ENCODE data around the gene OR10H4. TPM values are rescaled to one million over a fixed set of nuclear protein-coding genes. Genes with fewer than 3 reads are reported as not detected.

OR10H4 gene
- total and polyA plus RNA-seq, 2 of the 4 experiments (the other 2 are of a cell fraction), result not detected

GRCh38 chr19:15900504-15900903 lies 48.3 kb upstream of the OR10H4 start:
- Histone ChIP-seq H3K56ac (ENCODE audit: extremely low read depth, insufficient read depth, low read length) (no peak overlapping the region), H2AK5ac (ENCODE audit: low read depth, low read length) (no peak overlapping the region), H3K79me1 (ENCODE audit: low read depth in 1 of 2, low read length in 2 of 2) (no peaks in the 10 kb centered on the region), H4K8ac (ENCODE audit: low read depth in 2 of 2, low read length in 2 of 2) (no peak overlapping the region), H3K9ac (ENCODE audit: low read depth, low read length) (no peak overlapping the region), H3K4me2 (ENCODE audit: low read depth, low read length) (no peak overlapping the region), H4K5ac (ENCODE audit: low read depth, low read length) (no peak overlapping the region), H2BK15ac (ENCODE audit: low read depth, low read length) (no peak overlapping the region), H3K4me3 (ENCODE audit: insufficient read depth, low read depth, low read length) (no peak overlapping the region), H3K14ac (replicated peaks; ENCODE audit: low read depth, low read length) (no peak overlapping the region), H3K18ac (ENCODE audit: low read depth, low read length) (no peak overlapping the region), H4K20me1 (ENCODE audit: insufficient read depth, low read length) (no peaks in the 10 kb centered on the region), H2AFZ (replicated peaks; ENCODE audit: low read length, poor library complexity) (no peak overlapping the region), H3K27me3 (ENCODE audit: control insufficient read depth, insufficient read depth, low read length) (no peaks in the 10 kb centered on the region), H3K23ac (ENCODE audit: low read depth, low read length) (no peak overlapping the region), H3K4me1 (ENCODE audit: control insufficient read depth, insufficient read depth, low read length) (no peaks in the 10 kb centered on the region), H3K4ac (ENCODE audit: low read depth, low read length) (no peak overlapping the region), H2BK20ac (ENCODE audit: low read depth, low read length) (no peak overlapping the region), H3K9me1 (ENCODE audit: insufficient read depth, low read length) (no peaks in the 10 kb centered on the region), H3K27ac (ENCODE audit: insufficient read depth, low read length) (no peak overlapping the region), H3K36me3 (ENCODE audit: control insufficient read depth, insufficient read depth, low read length) (no peaks in the 10 kb centered on the region), H2AK9ac (replicated peaks; ENCODE audit: low read depth, low read length, poor library complexity) (no peak overlapping the region), H4K91ac (ENCODE audit: insufficient read depth, low read depth, low read length) (no peak overlapping the region), H3K9me3 (ENCODE audit: control insufficient read depth, insufficient read depth, low read length) (peaks cover 18% of the 10 kb centered on the region; the same call in 1 of the 2 replicates), H2BK120ac (ENCODE audit: low read depth, low read length) (no peak overlapping the region), H2BK5ac (ENCODE audit: low read depth, low read length, poor library complexity, severe bottlenecking) (no peak overlapping the region)
- ATAC-seq (ENCODE audit: low read depth) (no peak), DNase-seq (no peak)
- in situ Hi-C loops (cut with MboI; ENCODE audit: low sequenced_read_pairs), result no loop called here
- BruUV-seq (replicated peaks), result no TSS peak
- POLR2A ChIA-PET (ENCODE audit: unreplicated experiment), result no interaction called here
- TF ChIP-seq CEBPB (IDR thresholded peaks at IDR 0.05; ENCODE audit: low read depth, low read length) (no peak), MAZ (IDR thresholded peaks at IDR 0.05; ENCODE audit: borderline replicate concordance, low read depth, low read length) (no peak), USF2 (IDR thresholded peaks at IDR 0.05; ENCODE audit: low read depth, low read length) (no peak), RAD21 (IDR thresholded peaks at IDR 0.05; ENCODE audit: low read length) (no peak), ELK1 (IDR thresholded peaks at IDR 0.05; ENCODE audit: borderline replicate concordance, low read depth, low read length) (no peak), SMC3 (IDR thresholded peaks at IDR 0.05; ENCODE audit: low read depth, low read length) (no peak), NFE2L2 (IDR thresholded peaks at IDR 0.05; ENCODE audit: low read depth, low read length) (no peak), MAFK (IDR thresholded peaks at IDR 0.05; ENCODE audit: low read depth, low read length) (no peak), RCOR1 (IDR thresholded peaks at IDR 0.05; ENCODE audit: insufficient replicate concordance, low read length) (no peak), POLR2A (IDR thresholded peaks at IDR 0.05; ENCODE audit: low read depth, low read length) (no peak), BHLHE40 (IDR thresholded peaks at IDR 0.05; ENCODE audit: low read depth, low read length) (no peak), MXI1 (IDR thresholded peaks at IDR 0.05; ENCODE audit: borderline replicate concordance, low read depth, low read length) (no peak), FOS (IDR thresholded peaks at IDR 0.05; ENCODE audit: low read depth, low read length) (no peak), CTCF (conservative IDR thresholded peaks at IDR 0.05; ENCODE audit: low read depth, low read length) (no peak), RFX5 (IDR thresholded peaks at IDR 0.05; ENCODE audit: low read depth, low read length) (no peak)
- no CpG with 5 or more reads among the region's 11 CpGs for WGBS, 2 experiments (ENCODE audit: extremely low coverage in 2 of 2, insufficient read length in 1 of 2)
- dilution Hi-C loops (cut with HindIII; ENCODE audit: low sequenced_read_pairs, unreplicated experiment), result no loop called here
- intact Hi-C loops (cut with micrococcal nuclease), result no loop called here
- CTCF ChIA-PET, result no interaction called here
